Sigmoid colon (tissue), 7 donors: Measurements from ENCODE around the gene CMTM3. TPM values are rescaled to one million over a fixed set of nuclear protein-coding genes. Genes with fewer than 3 reads are reported as not detected.

Source experiments
- DNase-seq: peaks from one replicate; pipeline ENCODE4 v3.0.0-alpha.2; 2019
- H3K27ac ChIP-seq, 4 donors: fragments of 200-600 bp; sonication (generic); one replicate each; pipeline ENCODE4 v1.5.1; 2016 to 2019; ENCODE audit warnings: mild to moderate bottlenecking in 1 of 4
- H3K27me3 ChIP-seq, 3 donors: fragments of 200-600 bp; sonication (generic); one replicate each; pipeline ENCODE4 v1.5.1; 2019; ENCODE audit warnings: mild to moderate bottlenecking in 1 of 3
- H3K36me3 ChIP-seq, 4 donors: fragments of 200-600 bp; sonication (generic); one replicate each; pipeline ENCODE4 v1.5.1; 2016 to 2019
- H3K4me1 ChIP-seq, 4 donors: fragments of 200-600 bp; sonication (generic); one replicate each; pipeline ENCODE4 v1.5.1; 2017 to 2019
- H3K4me3 ChIP-seq, 4 donors: fragments of 200-600 bp; sonication (generic); one replicate each; pipeline ENCODE4 v1.5.1; 2017 to 2019; ENCODE audit warnings: mild to moderate bottlenecking in 2 of 4, moderate library complexity in 1 of 4
- H3K9me3 ChIP-seq, 4 donors: fragments of 200-600 bp in 3 of 4; sonication (generic) in 3 of 4; one replicate each; pipeline versions ENCODE4 v1.5.1 to v1.6.1; 2013 to 2019
- CTCF ChIP-seq, 4 experiments: fragments of 450-650 bp in 3 of 4; fragments of 200-600 bp in 1 of 4; IDR thresholded peaks; one replicate each; pipeline ENCODE4 v1.5.1; 2016 to 2019; ENCODE audit warnings: antibody characterized with exemption in 4 of 4, mild to moderate bottlenecking in 3 of 4, moderate library complexity in 2 of 4
- EP300 ChIP-seq, 4 donors: sonication (generic); formaldehyde crosslinking; IDR thresholded peaks; one replicate each; pipeline ENCODE4 v1.6.1; 2017; ENCODE audit warnings: antibody characterized with exemption in 4 of 4
- POLR2A ChIP-seq, 2 donors: fragments of 450-650 bp; IDR thresholded peaks; one replicate each; pipeline ENCODE4 v1.6.1; 2016; ENCODE audit warnings: antibody characterized with exemption in 2 of 2, mild to moderate bottlenecking in 2 of 2, moderate library complexity in 2 of 2
- POLR2AphosphoS5 ChIP-seq, 4 donors: sonication (generic); formaldehyde crosslinking; IDR thresholded peaks; one replicate each; pipeline ENCODE4 v1.6.1; 2017; ENCODE audit warnings: antibody characterized with exemption in 4 of 4
- WGBS, 2 donors: extraction: QIAGEN DNeasy Blood & Tissue Kit; methylation state at CpG; one replicate each; pipeline ENCODE4 v1.1.7; 2013; 5-methylcytosine and 5-hydroxymethylcytosine counted together
- intact Hi-C: fragments of 100-400 bp; cut with DNase I; formaldehyde crosslinking; loops from one replicate; pipeline ENCODE4 v1.15.1; 2023
- polyA plus RNA-seq, 3 donors: library from polyadenylated mRNA; stranded (reverse); fragments of 200-250 nt; gene quantifications; one replicate each; pipeline ENCODE4 v1.2.3, GENCODE V29; 2013
- total RNA-seq, 4 donors: library from RNA; depleted of rRNA; stranded (reverse); fragments of >200 nt; gene quantifications; one replicate each; pipeline ENCODE4 v1.1.0, GENCODE V29; 2016
- donor health status: healthy with polysubstance abuse.
- donor health status: Bipolar disorder and iron deficiency.
- donor health status: healthy.

The CMTM3 gene
- total and polyA plus RNA-seq, 7 donors = 8.6 to 18.8 (median 15.5) TPM

GRCh38 chr16:66576296-66576695 lies 28.2 kb upstream of the CMTM3 start:
- no peak overlapping the region for H3K27ac ChIP-seq
- no peaks in the 10 kb centered on the region for H3K36me3 ChIP-seq
- no peak for DNase-seq
- peaks cover 11 to 33% (median 24%) of the 10 kb centered on the region in 3 donors for H3K27me3 ChIP-seq
- TF ChIP-seq POLR2AphosphoS5 (IDR thresholded peaks at IDR 0.05) (no peak), CTCF (IDR thresholded peaks at IDR 0.05) (no peak), POLR2A (IDR thresholded peaks at IDR 0.05) (no peak), EP300 (IDR thresholded peaks at IDR 0.05) (no peak)
- WGBS, 2 donors = 92 to 95% methylated on average over 5 of the region's 5 CpGs
- peaks cover 0 to 13% (median 12%) of the 10 kb centered on the region in 4 donors for H3K4me1 ChIP-seq
- H3K9me3 ChIP-seq = no peaks in the 10 kb centered on the region
- H3K4me3 ChIP-seq = no peak overlapping the region
- intact Hi-C loops = no loop called here

- no peaks in the 10 kb centered on the region for H3K36me3 ChIP-seq
- H3K27ac ChIP-seq = no peak within 1 kb of the TSS
- intact Hi-C loops = no loop called here
- H3K4me1 ChIP-seq = peaks cover 0 to 13% (median 12%) of the 10 kb centered on the region in 4 donors
- no peaks in the 10 kb centered on the region for H3K9me3 ChIP-seq
- DNase-seq = no peak
- TF ChIP-seq CTCF (IDR thresholded peaks at IDR 0.05) (no peak), EP300 (IDR thresholded peaks at IDR 0.05) (no peak)
- H3K4me3 ChIP-seq = peak within 1 kb of the TSS in 3 of 4 donors; percentile 31 to 38 (median 37)
- 14 to 15% methylated on average over 77 of the region's 77 CpGs for WGBS, 2 donors
- peaks cover 11 to 33% (median 24%) of the 10 kb centered on the region in 3 donors for H3K27me3 ChIP-seq
These were observed 25.6 kb upstream of the CMTM3 start, which contains the start of gene CMTM2 for GRCh38 chr16:66578651-66579531. CMTM2 (plus strand) TSS chr16:66579463; CDS start chr16:66579608, 145 bp downstream.

GRCh38 chr16:66580605-66581209 lies 23.8 kb upstream of the CMTM3 start:
- H3K4me1 ChIP-seq = peaks cover 0 to 13% (median 12%) of the 10 kb centered on the region in 4 donors
- H3K27ac ChIP-seq = no peak overlapping the region
- no peak for DNase-seq
- 85 to 92% methylated on average over 4 of the region's 4 CpGs for WGBS, 2 donors
- intact Hi-C loops = no loop called here
- H3K36me3 ChIP-seq = no peaks in the 10 kb centered on the region
- no peak for TF ChIP-seq EP300 (IDR thresholded peaks at IDR 0.05)
- TF ChIP-seq POLR2AphosphoS5 (IDR thresholded peaks at IDR 0.05) = no peak
- TF ChIP-seq CTCF (IDR thresholded peaks at IDR 0.05) = no peak
- no peak for TF ChIP-seq POLR2A (IDR thresholded peaks at IDR 0.05)
- no peak overlapping the region for H3K4me3 ChIP-seq
- H3K27me3 ChIP-seq = peaks cover 11 to 33% (median 24%) of the 10 kb centered on the region in 3 donors
- no peaks in the 10 kb centered on the region for H3K9me3 ChIP-seq

GRCh38 chr16:66581246-66581952 lies 23.1 kb upstream of the CMTM3 start:
- Histone ChIP-seq H3K9me3 (no peaks in the 10 kb centered on the region), H3K4me1 (peaks cover 0 to 13% (median 12%) of the 10 kb centered on the region in 4 donors), H3K4me3 (no peak overlapping the region), H3K27me3 (peaks cover 11 to 33% (median 24%) of the 10 kb centered on the region in 3 donors), H3K27ac (no peak overlapping the region), H3K36me3 (no peaks in the 10 kb centered on the region)
- intact Hi-C loops = no loop called here
- DNase-seq = no peak
- TF ChIP-seq CTCF (IDR thresholded peaks at IDR 0.05) = no peak
- TF ChIP-seq POLR2A (IDR thresholded peaks at IDR 0.05) = no peak
- no peak for TF ChIP-seq EP300 (IDR thresholded peaks at IDR 0.05)
- no peak for TF ChIP-seq POLR2AphosphoS5 (IDR thresholded peaks at IDR 0.05)
- 87 to 88% methylated on average over 3 of the region's 3 CpGs for WGBS, 2 donors
